Esophagus muscularis mucosa (tissue), 4 donors: ENCODE measurements around the gene DNAJC25.

ENCODE experiments used
- EP300 ChIP-seq: sonication (generic); formaldehyde crosslinking; IDR thresholded peaks from one replicate; pipeline ENCODE4 v1.6.1; 2017; ENCODE audit warnings: antibody characterized with exemption
- POLR2A ChIP-seq: fragments of 450-650 bp; IDR thresholded peaks from one replicate; pipeline ENCODE4 v1.6.1; 2017; ENCODE audit warnings: antibody characterized with exemption, moderate library complexity, mild to moderate bottlenecking, low read depth
- TF ChIP-seq, protein P1 (sequence below), 3 experiments: fragments of 200-600 bp in 2 of 3; fragments of 450-650 bp in 1 of 3; sonication (generic) in 2 of 3; IDR thresholded peaks; one replicate each; pipeline ENCODE4 v1.5.1; 2017 to 2019; ENCODE audit warnings: antibody characterized with exemption in 3 of 3, mild to moderate bottlenecking in 2 of 3, moderate library complexity in 1 of 3

DNA sequence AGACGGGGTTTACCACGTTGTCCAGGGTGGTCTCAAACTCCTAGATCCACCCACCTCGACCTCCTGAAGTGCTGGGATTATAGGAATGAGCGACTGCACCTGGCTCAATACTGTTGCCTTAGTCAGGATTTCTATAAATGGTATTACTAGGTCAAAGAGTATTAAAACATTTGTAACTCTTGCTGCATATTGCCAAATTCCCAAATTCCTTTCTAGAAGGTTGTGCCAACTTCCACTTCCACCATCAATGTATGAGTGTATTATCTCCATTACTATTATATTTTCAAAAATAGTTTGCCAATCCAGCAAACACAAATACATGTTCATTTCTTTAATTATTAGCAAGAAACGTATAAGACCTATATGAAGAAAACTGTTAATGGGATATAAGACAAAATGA is 42.3 kb upstream of the DNAJC25 start:
- TF ChIP-seq, protein P1, sequence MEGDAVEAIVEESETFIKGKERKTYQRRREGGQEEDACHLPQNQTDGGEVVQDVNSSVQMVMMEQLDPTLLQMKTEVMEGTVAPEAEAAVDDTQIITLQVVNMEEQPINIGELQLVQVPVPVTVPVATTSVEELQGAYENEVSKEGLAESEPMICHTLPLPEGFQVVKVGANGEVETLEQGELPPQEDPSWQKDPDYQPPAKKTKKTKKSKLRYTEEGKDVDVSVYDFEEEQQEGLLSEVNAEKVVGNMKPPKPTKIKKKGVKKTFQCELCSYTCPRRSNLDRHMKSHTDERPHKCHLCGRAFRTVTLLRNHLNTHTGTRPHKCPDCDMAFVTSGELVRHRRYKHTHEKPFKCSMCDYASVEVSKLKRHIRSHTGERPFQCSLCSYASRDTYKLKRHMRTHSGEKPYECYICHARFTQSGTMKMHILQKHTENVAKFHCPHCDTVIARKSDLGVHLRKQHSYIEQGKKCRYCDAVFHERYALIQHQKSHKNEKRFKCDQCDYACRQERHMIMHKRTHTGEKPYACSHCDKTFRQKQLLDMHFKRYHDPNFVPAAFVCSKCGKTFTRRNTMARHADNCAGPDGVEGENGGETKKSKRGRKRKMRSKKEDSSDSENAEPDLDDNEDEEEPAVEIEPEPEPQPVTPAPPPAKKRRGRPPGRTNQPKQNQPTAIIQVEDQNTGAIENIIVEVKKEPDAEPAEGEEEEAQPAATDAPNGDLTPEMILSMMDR (IDR thresholded peaks at IDR 0.05) = no peak
- TF ChIP-seq EP300 (no peak), POLR2A (no peak)
